CD4-positive, alpha-beta T cell treated with Interleukin-4 for 1 hour (primary cell): ENCODE measurements around the gene DENND1B.

Source experiments
- DNase-seq, 2 donors: peaks; one replicate each; pipeline ENCODE4 v3.0.0-alpha.2; 2020 to 2022

Gene DENND1B

GRCh38 chr1:197683280-197683679, 92.0 kb downstream of the DENND1B start:
- DNase-seq, result no peak

- DNase-seq, result no peak
These were observed 95.0 kb downstream of the DENND1B start for GRCh38 chr1:197680311-197680710.

GRCh38 chr1:197677752-197678295, 97.5 kb downstream of the DENND1B start:
- DNase-seq, result no peak

GRCh38 chr1:197677313-197677712, 98.0 kb downstream of the DENND1B start:
- DNase-seq, result no peak

GRCh38 chr1:197675583-197676208, 99.6 kb downstream of the DENND1B start:
- no peak for DNase-seq

GRCh38 chr1:197674286-197674685, 101.0 kb downstream of the DENND1B start:
- DNase-seq, result no peak

- no peak for DNase-seq
These were observed 102.0 kb downstream of the DENND1B start for GRCh38 chr1:197673292-197673691.

- DNase-seq, result no peak
These were observed 102.9 kb downstream of the DENND1B start for GRCh38 chr1:197672347-197672746.

GRCh38 chr1:197671920-197672319, 103.4 kb downstream of the DENND1B start:
- no peak for DNase-seq

- DNase-seq, result no peak
These were observed 104.1 kb downstream of the DENND1B start for GRCh38 chr1:197671140-197671539.

- DNase-seq, result no peak
These were observed 108.5 kb downstream of the DENND1B start for GRCh38 chr1:197666769-197667285.

- DNase-seq, result no peak
These were observed 110.9 kb downstream of the DENND1B start for GRCh38 chr1:197664391-197664790.

- no peak for DNase-seq
These were observed 111.9 kb downstream of the DENND1B start for GRCh38 chr1:197663162-197663953.

- no peak for DNase-seq
These were observed 114.9 kb downstream of the DENND1B start for GRCh38 chr1:197660389-197660788.

- DNase-seq, result peak in 1 of 2 donors; percentile 15
These were observed 116.1 kb downstream of the DENND1B start for GRCh38 chr1:197659171-197659570.

- no peak for DNase-seq
These were observed 126.1 kb downstream of the DENND1B start for GRCh38 chr1:197649188-197649587.

GRCh38 chr1:197638316-197638715, 137.0 kb downstream of the DENND1B start:
- no peak for DNase-seq

GRCh38 chr1:197637406-197637805, 137.9 kb downstream of the DENND1B start:
- DNase-seq, result no peak

- DNase-seq, result no peak
These were observed 141.7 kb downstream of the DENND1B start for GRCh38 chr1:197633447-197634078.

GRCh38 chr1:197632651-197633050, 142.6 kb downstream of the DENND1B start:
- DNase-seq, result no peak

- no peak for DNase-seq
These were observed 143.3 kb downstream of the DENND1B start for GRCh38 chr1:197632005-197632404.

- DNase-seq, result no peak
These were observed 152.9 kb downstream of the DENND1B start for GRCh38 chr1:197622371-197622770.

- DNase-seq, result no peak
These were observed 153.5 kb downstream of the DENND1B start for GRCh38 chr1:197621761-197622160.
